IMR-90 (cell line): ENCODE data around the gene SRBD1. TPM values are rescaled to one million over a fixed set of nuclear protein-coding genes. Genes with fewer than 3 reads are reported as not detected.

Source experiments
- ATAC-seq: fragments of 200-7000 bp; cut with Tn5 transposase; 2 replicates; pipeline ENCODE4 v1.9.1; 2020; ENCODE audit warnings: low read depth, mild to moderate bottlenecking, moderate library complexity
- BruUV-seq: library from RNA; stranded (reverse); fragments of 400-500 nt; replicated peaks from 2 replicates; lab custom pipeline; 2021; lab: Mats Ljungman, UMichigan
- CTCF ChIA-PET: fragments of 300-600 bp; formaldehyde crosslinking; extraction: SDS; loops from one replicate; lab custom pipeline; 2021; ENCODE audit warnings: antibody characterized with exemption; lab: Yijun Ruan, JAX
- POLR2A ChIA-PET: fragments of 300-600 bp; sonication (Branson Sonifier 250); formaldehyde crosslinking; loops from one replicate; lab custom pipeline; 2022; ENCODE audit warnings: antibody characterized with exemption; ENCODE audit not compliant: unreplicated experiment; lab: Charles Lee
- DNase-seq: peaks from one replicate; pipeline ENCODE4 v3.0.0; 2013
- H2AFZ ChIP-seq: replicated peaks from 2 replicates; pipeline ENCODE3; 2013; ENCODE audit warnings: low read length, mild to moderate bottlenecking; ENCODE audit not compliant: poor library complexity
- H2AK5ac ChIP-seq: 2 replicates; pipeline ENCODE4 v1.6.1; 2013; ENCODE audit warnings: low read depth, low read length, inconsistent platforms
- H2AK9ac ChIP-seq: replicated peaks from 2 replicates; pipeline ENCODE3; 2013; ENCODE audit warnings: mild to moderate bottlenecking, low read depth, low read length, moderate library complexity; ENCODE audit not compliant: poor library complexity
- H2BK120ac ChIP-seq: 2 replicates; pipeline ENCODE4 v1.6.1; 2013; ENCODE audit warnings: low read depth, low read length, inconsistent platforms
- H2BK15ac ChIP-seq: 3 replicates; pipeline ENCODE4 v1.6.1; 2013; ENCODE audit warnings: low read depth, low read length, inconsistent platforms
- H2BK20ac ChIP-seq: 2 replicates; pipeline ENCODE4 v1.6.1; 2013; ENCODE audit warnings: low read depth, mild to moderate bottlenecking, inconsistent platforms, low read length, moderate library complexity
- H2BK5ac ChIP-seq: 2 replicates; pipeline ENCODE4 v1.6.1; 2013; ENCODE audit warnings: mild to moderate bottlenecking, low read depth, low read length, inconsistent platforms; ENCODE audit not compliant: poor library complexity, severe bottlenecking
- H3K14ac ChIP-seq: replicated peaks from 2 replicates; pipeline ENCODE4 v1.6.1; 2013; ENCODE audit warnings: low read depth, low read length, inconsistent platforms
- H3K18ac ChIP-seq: 2 replicates; pipeline ENCODE4 v1.6.1; 2013; ENCODE audit warnings: low read depth, low read length, control low read depth
- H3K23ac ChIP-seq: 2 replicates; pipeline ENCODE4 v1.6.1; 2013; ENCODE audit warnings: low read depth, low read length, inconsistent platforms
- H3K27ac ChIP-seq: 2 replicates; pipeline ENCODE4 v1.5.1; 2013; ENCODE audit warnings: mild to moderate bottlenecking, control low read depth, low read length; ENCODE audit not compliant: insufficient read depth
- H3K27me3 ChIP-seq: 2 replicates; pipeline ENCODE4 v1.6.1; 2013; ENCODE audit warnings: low read length; ENCODE audit not compliant: control insufficient read depth, insufficient read depth
- H3K36me3 ChIP-seq: 2 replicates; pipeline ENCODE4 v1.6.1; 2013; ENCODE audit warnings: low read length, mixed read lengths; ENCODE audit not compliant: control insufficient read depth, insufficient read depth
- H3K4ac ChIP-seq: 2 replicates; pipeline ENCODE4 v1.6.1; 2013; ENCODE audit warnings: low read depth, low read length, inconsistent platforms
- H3K4me1 ChIP-seq: 2 replicates; pipeline ENCODE4 v1.6.1; 2013; ENCODE audit warnings: low read length, mixed read lengths; ENCODE audit not compliant: control insufficient read depth, insufficient read depth
- H3K4me2 ChIP-seq: 2 replicates; pipeline ENCODE4 v1.6.1; 2013; ENCODE audit warnings: low read depth, mild to moderate bottlenecking, control low read depth, low read length, moderate library complexity
- H3K4me3 ChIP-seq: 2 replicates; pipeline ENCODE4 v1.5.1; 2013; ENCODE audit warnings: low read depth, mild to moderate bottlenecking, control low read depth, low read length, moderate library complexity; ENCODE audit not compliant: insufficient read depth
- H3K56ac ChIP-seq: 2 replicates; pipeline ENCODE4 v1.6.1; 2013; ENCODE audit warnings: low read length, inconsistent platforms; ENCODE audit not compliant: insufficient read depth; ENCODE audit errors: extremely low read depth
- H3K79me1 ChIP-seq, 2 experiments: 2 replicates each; pipeline ENCODE4 v1.6.1; 2013; ENCODE audit warnings: low read length in 2 of 2, inconsistent platforms in 1 of 2, low read depth in 1 of 2
- H3K9ac ChIP-seq: 2 replicates; pipeline ENCODE4 v1.6.1; 2013; ENCODE audit warnings: low read depth, low read length, control low read depth
- H3K9me1 ChIP-seq: 2 replicates; pipeline ENCODE4 v1.6.1; 2013; ENCODE audit warnings: low read length, inconsistent platforms; ENCODE audit not compliant: insufficient read depth
- H3K9me3 ChIP-seq: 2 replicates; pipeline ENCODE4 v1.6.1; 2013; ENCODE audit warnings: low read length; ENCODE audit not compliant: control insufficient read depth, insufficient read depth
- H4K20me1 ChIP-seq: 2 replicates; pipeline ENCODE4 v1.6.1; 2013; ENCODE audit warnings: low read length, inconsistent platforms; ENCODE audit not compliant: insufficient read depth
- H4K5ac ChIP-seq: 2 replicates; pipeline ENCODE4 v1.6.1; 2013; ENCODE audit warnings: mild to moderate bottlenecking, low read depth, low read length, control low read depth
- H4K8ac ChIP-seq, 2 experiments: 2 replicates each; pipeline ENCODE4 v1.6.1; 2013; ENCODE audit warnings: low read depth in 2 of 2, low read length in 2 of 2, control low read depth in 1 of 2, inconsistent platforms in 1 of 2
- H4K91ac ChIP-seq: 2 replicates; pipeline ENCODE4 v1.6.1; 2013; ENCODE audit warnings: low read depth, low read length, inconsistent platforms; ENCODE audit not compliant: insufficient read depth
- CEBPB ChIP-seq: IDR thresholded peaks from 2 replicates; pipeline ENCODE4 v1.6.1; 2012; ENCODE audit warnings: low read depth, low read length, improper control_type of control experiment
- MAFK ChIP-seq: IDR thresholded peaks from 2 replicates; pipeline ENCODE4 v1.6.1; 2012; ENCODE audit warnings: low read depth, low read length, improper control_type of control experiment
- MAZ ChIP-seq: IDR thresholded peaks from 2 replicates; pipeline ENCODE4 v1.6.1; 2012; ENCODE audit warnings: low read depth, mild to moderate bottlenecking, low read length, improper control_type of control experiment, moderate library complexity, borderline replicate concordance
- POLR2A ChIP-seq: IDR thresholded peaks from 2 replicates; pipeline ENCODE4 v1.6.1; 2012; ENCODE audit warnings: mild to moderate bottlenecking, low read depth, low read length
- RFX5 ChIP-seq: IDR thresholded peaks from 2 replicates; pipeline ENCODE4 v1.8.0; 2012; ENCODE audit warnings: low read depth, mild to moderate bottlenecking, low read length, moderate library complexity
- SMC3 ChIP-seq: fragments of 150-350 bp; IDR thresholded peaks from 2 replicates; pipeline ENCODE4 v1.6.1; 2016; ENCODE audit warnings: low read depth, mild to moderate bottlenecking, antibody characterized with exemption, low read length, moderate library complexity
- WGBS, 2 experiments: methylation state at CpG; one replicate each; pipeline versions ENCODE4 v1.1.5 to v1.1.7; 2013; ENCODE audit warnings: missing lambda C conversion rate in 2 of 2; ENCODE audit not compliant: insufficient read length in 1 of 2; ENCODE audit errors: extremely low coverage in 2 of 2; 5-methylcytosine and 5-hydroxymethylcytosine counted together
- dilution Hi-C: fragments of 300-500 bp; cut with HindIII; formaldehyde crosslinking; loops from one replicate; pipeline ENCODE4 v1.14.3; 2018; ENCODE audit warnings: low sequenced_read_pairs; ENCODE audit not compliant: unreplicated experiment
- in situ Hi-C: fragments of 300-500 bp; cut with MboI; formaldehyde crosslinking; loops from 3 replicates; pipeline ENCODE4 v1.14.3; 2019; ENCODE audit warnings: low sequenced_read_pairs, inconsistent platforms, mixed read lengths
- intact Hi-C: fragments of 100-400 bp; cut with micrococcal nuclease; formaldehyde crosslinking; loops from 2 replicates; pipeline ENCODE4 v1.10.0; 2022
- polyA plus RNA-seq, 3 experiments: library from polyadenylated mRNA; depleted of rRNA; stranded (reverse); fragments of >200 nt; gene quantifications; 2 replicates each; pipeline ENCODE4 v1.2.3, GENCODE V29; 2012; ENCODE audit warnings: low replicate concordance in 1 of 3
- total RNA-seq: library from RNA; depleted of rRNA; stranded (reverse); fragments of >200 nt; gene quantifications from 2 replicates; pipeline ENCODE4 v1.2.3, GENCODE V29; 2012

The SRBD1 gene
- total and polyA plus RNA-seq, 2 of the 4 experiments (the other 2 are of a cell fraction) = 3.5 to 14.7 TPM

DNA sequence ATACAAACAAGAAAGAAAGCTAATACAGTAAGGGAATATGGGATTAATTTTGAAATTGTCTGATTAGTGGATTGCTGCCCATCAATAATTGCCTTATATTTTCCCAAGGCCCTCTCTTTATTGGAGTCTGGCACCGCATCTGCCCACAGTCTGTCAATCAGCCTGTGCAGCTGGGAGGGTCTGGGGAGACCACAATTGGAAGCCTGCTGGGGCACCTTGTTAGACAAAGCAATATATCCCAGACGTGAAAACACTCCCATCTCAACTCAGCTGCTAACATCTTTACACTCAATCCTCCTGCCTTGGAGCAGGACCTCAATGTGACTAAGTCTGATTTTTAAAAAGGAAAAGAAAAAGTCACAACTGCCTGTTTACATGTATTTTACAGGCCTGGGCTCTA lies 258.6 kb downstream of the SRBD1 start:
- H2BK120ac ChIP-seq = peak overlapping the region; percentile 96
- no peaks in the 10 kb centered on the region; the same call in 1 of the 2 replicates for H4K20me1 ChIP-seq
- H3K23ac ChIP-seq = 0 out of 2 replicates have a peak overlapping the region, but pooled peaks have one; percentile 35
- H4K8ac ChIP-seq = peak overlapping the region in 1 of 2 experiments; percentile 32; a peak in 1 of 4 replicates
- H2AK5ac ChIP-seq = peak overlapping the region; percentile 3
- H3K4me1 ChIP-seq = peaks cover 15% of the 10 kb centered on the region
- H3K36me3 ChIP-seq = no peaks in the 10 kb centered on the region
- no peak overlapping the region for H3K4me2 ChIP-seq
- CTCF ChIA-PET = no interaction called here
- peak overlapping the region; percentile 17; the same call in 1 of the 2 replicates for H3K14ac ChIP-seq
- dilution Hi-C loops (no loop called here), intact Hi-C loops (no loop called here), in situ Hi-C loops (no loop called here)
- peak overlapping the region; percentile 96 for H2BK20ac ChIP-seq
- TF ChIP-seq RFX5 = no peak
- TF ChIP-seq MAZ = no peak
- TF ChIP-seq MAFK = no peak
- no peak for TF ChIP-seq CEBPB
- no peak for TF ChIP-seq SMC3
- TF ChIP-seq POLR2A = no peak
- WGBS, 2 experiments = no CpG with 5 or more reads among the region's 2 CpGs
- H3K4ac ChIP-seq = peak overlapping the region; percentile 65
- no peaks in the 10 kb centered on the region for H3K9me3 ChIP-seq
- H3K9ac ChIP-seq = no peak overlapping the region
- no peaks in the 10 kb centered on the region; the same call in 1 of the 2 replicates for H3K9me1 ChIP-seq
- no peak overlapping the region for H2BK5ac ChIP-seq
- no peak for ATAC-seq
- H4K91ac ChIP-seq = peak overlapping the region; percentile 3; the same call in 1 of the 2 replicates
- peak overlapping the region; percentile 24 for H2AFZ ChIP-seq
- H3K56ac ChIP-seq = no peak overlapping the region
- no peak overlapping the region for H3K27ac ChIP-seq
- 0 out of 2 replicates have a peak overlapping the region, but pooled peaks have one; percentile 63 for H3K18ac ChIP-seq
- DNase-seq = peak; percentile 7
- peak overlapping the region; percentile 70; the same call in 1 of the 3 replicates for H2BK15ac ChIP-seq
- H3K27me3 ChIP-seq = no peaks in the 10 kb centered on the region
- 0 out of 2 replicates have a peak overlapping the region, but pooled peaks have one; percentile 35 for H4K5ac ChIP-seq
- H2AK9ac ChIP-seq = peak overlapping the region; percentile 20
- no peak overlapping the region for H3K4me3 ChIP-seq
- POLR2A ChIA-PET = no interaction called here
- no peaks in the 10 kb centered on the region for H3K79me1 ChIP-seq
- no TSS peak for BruUV-seq
